Activated naive CD8-positive, alpha-beta T cell treated with anti-CD3 and anti-CD28 coated beads for 36 hours (primary cell): ENCODE results near the gene CACNA1F. TPM values are rescaled to one million over a fixed set of nuclear protein-coding genes. Genes with fewer than 3 reads are reported as not detected.

Experiments used
- DNase-seq: peaks from one replicate; pipeline ENCODE4 v3.0.0; 2021
- H3K27ac Mint-ChIP-seq: one replicate; pipeline ENCODE4 v1.8.0; 2022; ENCODE audit warnings: mild to moderate bottlenecking, moderate library complexity, mixed read lengths
- H3K27me3 Mint-ChIP-seq: one replicate; pipeline ENCODE4 v1.8.0; 2022; ENCODE audit warnings: mild to moderate bottlenecking, mixed read lengths
- H3K36me3 Mint-ChIP-seq: one replicate; pipeline ENCODE4 v1.8.0; 2021; ENCODE audit warnings: mild to moderate bottlenecking, mixed read lengths
- H3K4me1 Mint-ChIP-seq: one replicate; pipeline ENCODE4 v1.8.0; 2021; ENCODE audit warnings: mixed read lengths
- H3K4me3 Mint-ChIP-seq: one replicate; pipeline ENCODE4 v1.8.0; 2022; ENCODE audit warnings: mild to moderate bottlenecking, moderate library complexity, mixed read lengths
- H3K9me3 Mint-ChIP-seq: one replicate; pipeline ENCODE4 v1.8.0; 2022; ENCODE audit warnings: mixed read lengths
- total RNA-seq, 2 experiments: library from RNA; stranded (reverse); gene quantifications; one replicate each; pipeline ENCODE4 v1.2.3, GENCODE V29; 2021

The CACNA1F gene
- total RNA-seq, 2 experiments from 2014 or later = 0.72 to 0.85 TPM

DNA sequence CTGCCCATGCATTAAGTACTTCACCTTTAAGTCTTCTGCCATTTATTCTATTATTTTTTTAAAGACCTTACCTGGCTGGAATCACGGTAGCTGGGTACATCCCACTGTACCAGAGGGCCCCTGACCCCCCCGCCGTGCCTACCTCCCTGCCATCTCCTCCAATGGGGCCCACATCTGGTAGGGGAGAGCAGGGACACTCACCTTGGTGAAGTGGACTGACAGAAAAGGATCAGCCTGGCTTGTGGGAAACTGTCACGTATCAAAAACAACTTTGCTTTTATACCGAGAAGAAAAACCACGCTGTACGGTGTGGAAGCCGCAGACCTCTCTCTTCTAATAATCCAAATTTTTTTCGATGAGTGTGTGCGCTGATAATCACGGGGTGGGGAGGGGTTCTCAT, 31.3 kb upstream of the CACNA1F start, which contains the start of gene FOXP3:
Gene FOXP3, minus strand, starts transcription at position 251 of the 400 bp plus-strand sequence. CDS start 6,205 bp downstream, outside the sequence.
- H3K36me3 Mint-ChIP-seq = peaks cover 6% of the 10 kb centered on the region
- H3K4me1 Mint-ChIP-seq = peaks cover 47% of the 10 kb centered on the region
- peaks cover 4% of the 10 kb centered on the region for H3K27me3 Mint-ChIP-seq
- H3K9me3 Mint-ChIP-seq = no peaks in the 10 kb centered on the region
- DNase-seq = no peak
- peak within 1 kb of the TSS; percentile 79 for H3K27ac Mint-ChIP-seq
- H3K4me3 Mint-ChIP-seq = peak within 1 kb of the TSS; percentile 77

DNA sequence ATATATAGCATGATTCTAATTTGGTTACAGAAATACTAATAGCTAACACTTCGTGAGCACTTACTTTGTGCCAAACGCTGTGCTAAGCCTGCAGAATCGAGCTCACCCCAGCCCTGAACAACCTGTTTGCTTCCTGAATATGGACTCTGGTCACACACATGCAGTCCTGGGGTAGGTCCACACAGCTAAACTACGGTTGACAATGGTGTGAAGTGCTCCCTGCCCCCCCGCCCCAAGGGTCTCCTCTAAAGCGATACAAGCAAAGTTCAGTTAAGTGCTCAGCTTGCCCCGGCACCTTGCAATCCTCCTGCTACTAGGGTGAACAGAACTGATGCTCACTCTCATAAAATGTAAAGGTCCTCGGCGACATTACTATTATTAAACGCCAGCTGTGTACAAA, 30.5 kb upstream of the CACNA1F start:
- Mint-ChIP-seq H3K27ac (peak overlapping the region; percentile 79), H3K27me3 (no peaks in the 10 kb centered on the region), H3K36me3 (peaks cover 9% of the 10 kb centered on the region), H3K9me3 (no peaks in the 10 kb centered on the region), H3K4me1 (peaks cover 52% of the 10 kb centered on the region), H3K4me3 (peak overlapping the region; percentile 77)
- DNase-seq = no peak

- H3K4me1 Mint-ChIP-seq = peaks cover 50% of the 10 kb centered on the region
These were observed 29.5 kb upstream of the CACNA1F start for GRCh38 chrX:49262603-49263002.

GRCh38 chrX:49260221-49260985, 27.3 kb upstream of the CACNA1F start:
- peaks cover 14% of the 10 kb centered on the region for H3K36me3 Mint-ChIP-seq
- no peak overlapping the region for H3K4me3 Mint-ChIP-seq
- H3K9me3 Mint-ChIP-seq = no peaks in the 10 kb centered on the region
- no peak overlapping the region for H3K27ac Mint-ChIP-seq
- H3K27me3 Mint-ChIP-seq = no peaks in the 10 kb centered on the region
- DNase-seq = no peak
- peaks cover 48% of the 10 kb centered on the region for H3K4me1 Mint-ChIP-seq

More at GRCh38 chrX:49262603-49263002, 29.5 kb upstream of the CACNA1F start:
- H3K27me3 Mint-ChIP-seq = no peaks in the 10 kb centered on the region
- H3K4me3 Mint-ChIP-seq = peak overlapping the region; percentile 66
- no peak for DNase-seq
- H3K36me3 Mint-ChIP-seq = peaks cover 9% of the 10 kb centered on the region
- H3K9me3 Mint-ChIP-seq = no peaks in the 10 kb centered on the region
- peak overlapping the region; percentile 79 for H3K27ac Mint-ChIP-seq

GRCh38 chrX:49258749-49259124, 25.6 kb upstream of the CACNA1F start:
- Mint-ChIP-seq H3K36me3 (peaks cover 11% of the 10 kb centered on the region), H3K4me1 (peaks cover 32% of the 10 kb centered on the region), H3K9me3 (no peaks in the 10 kb centered on the region), H3K4me3 (no peak overlapping the region), H3K27ac (peak overlapping the region; percentile 36), H3K27me3 (no peaks in the 10 kb centered on the region)
- DNase-seq = no peak

DNA sequence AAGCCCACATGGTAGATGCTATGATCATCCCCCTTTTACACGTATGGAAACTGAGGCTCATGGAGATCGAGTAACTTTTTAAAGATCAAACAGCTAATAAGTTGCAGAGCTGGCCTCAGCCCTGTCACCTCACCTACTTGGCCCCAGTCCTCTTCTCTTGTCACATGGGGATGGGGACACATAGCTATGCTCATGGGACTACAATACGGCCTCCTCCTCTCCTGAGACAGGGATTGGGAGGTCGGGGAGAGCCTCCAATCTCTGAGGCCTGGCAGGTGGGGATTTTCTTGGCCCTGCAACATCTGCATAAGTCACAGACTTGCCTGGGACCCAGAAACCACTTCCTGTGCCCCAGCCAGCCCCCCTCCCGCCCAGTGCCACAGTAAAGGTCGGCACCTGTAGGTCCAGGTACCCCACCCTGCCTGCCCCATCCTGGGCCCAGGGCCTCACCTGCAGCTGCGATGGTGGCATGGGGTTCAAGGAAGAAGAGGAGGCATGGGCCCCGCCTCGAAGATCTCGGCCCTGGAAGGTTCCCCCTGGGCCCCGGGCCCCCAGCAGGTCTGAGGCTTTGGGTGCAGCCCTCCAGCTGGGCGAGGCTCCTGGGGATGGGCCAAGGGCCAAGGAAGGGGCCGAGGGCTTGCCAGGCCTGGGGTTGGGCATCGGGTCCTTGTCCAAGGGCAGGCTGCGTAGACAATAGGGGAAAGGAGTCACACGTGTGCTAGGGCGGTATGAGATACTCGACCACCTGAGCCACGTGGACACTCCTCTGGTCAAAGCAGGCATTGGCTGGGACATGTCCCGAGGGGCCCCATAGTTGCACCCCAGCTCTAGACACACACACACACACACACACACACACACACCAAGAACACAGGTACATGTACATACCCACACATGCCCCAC, 25.0 kb upstream of the CACNA1F start:
- Mint-ChIP-seq H3K27me3 (no peaks in the 10 kb centered on the region), H3K4me3 (peak overlapping the region; percentile 40), H3K27ac (peak overlapping the region; percentile 60), H3K36me3 (peaks cover 11% of the 10 kb centered on the region), H3K9me3 (no peaks in the 10 kb centered on the region), H3K4me1 (peaks cover 30% of the 10 kb centered on the region)
- DNase-seq = peak; percentile 29

GRCh38 chrX:49257074-49257790, 24.1 kb upstream of the CACNA1F start:
- Mint-ChIP-seq H3K36me3 (peaks cover 12% of the 10 kb centered on the region), H3K4me3 (peak overlapping the region; percentile 42), H3K27me3 (no peaks in the 10 kb centered on the region), H3K4me1 (peaks cover 24% of the 10 kb centered on the region), H3K27ac (peak overlapping the region; percentile 60), H3K9me3 (no peaks in the 10 kb centered on the region)
- DNase-seq = no peak

DNA sequence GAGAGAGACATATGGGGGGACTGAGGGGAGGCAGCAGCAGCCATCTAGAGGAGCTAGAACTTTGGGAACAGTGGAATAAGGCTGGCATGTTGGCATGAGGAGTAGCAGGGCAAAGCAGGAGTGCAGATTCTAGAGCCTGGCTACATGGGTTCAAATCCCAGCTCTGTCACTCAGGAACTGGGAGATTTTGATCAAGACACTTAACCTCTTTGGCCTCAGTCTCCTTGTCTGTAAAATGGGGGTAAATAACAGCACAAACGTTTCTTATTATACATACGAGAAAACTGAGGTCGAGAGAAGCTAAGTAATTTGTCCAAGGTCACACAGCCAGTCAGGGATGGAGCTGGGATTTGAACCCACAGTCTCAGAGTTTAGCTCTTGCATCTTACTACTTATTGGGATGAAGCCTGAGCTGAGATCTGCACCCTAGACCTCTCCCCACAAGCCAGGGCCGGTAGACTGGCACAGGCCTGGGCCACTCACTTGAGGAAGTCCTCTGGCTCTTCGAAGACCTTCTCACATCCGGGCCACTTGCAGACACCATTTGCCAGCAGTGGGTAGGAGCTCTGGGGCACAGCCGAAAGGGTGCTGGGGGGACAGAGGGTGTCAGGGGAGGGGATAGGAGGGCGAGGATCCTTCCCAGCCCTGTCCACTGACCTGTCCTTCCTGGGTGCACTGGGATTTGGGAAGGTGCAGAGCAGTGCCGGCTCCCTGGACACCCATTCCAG, 23.3 kb upstream of the CACNA1F start:
- Mint-ChIP-seq H3K4me1 (peaks cover 19% of the 10 kb centered on the region), H3K36me3 (peaks cover 15% of the 10 kb centered on the region), H3K9me3 (no peaks in the 10 kb centered on the region), H3K4me3 (no peak overlapping the region), H3K27ac (peak overlapping the region; percentile 25), H3K27me3 (no peaks in the 10 kb centered on the region)
- no peak for DNase-seq

DNA sequence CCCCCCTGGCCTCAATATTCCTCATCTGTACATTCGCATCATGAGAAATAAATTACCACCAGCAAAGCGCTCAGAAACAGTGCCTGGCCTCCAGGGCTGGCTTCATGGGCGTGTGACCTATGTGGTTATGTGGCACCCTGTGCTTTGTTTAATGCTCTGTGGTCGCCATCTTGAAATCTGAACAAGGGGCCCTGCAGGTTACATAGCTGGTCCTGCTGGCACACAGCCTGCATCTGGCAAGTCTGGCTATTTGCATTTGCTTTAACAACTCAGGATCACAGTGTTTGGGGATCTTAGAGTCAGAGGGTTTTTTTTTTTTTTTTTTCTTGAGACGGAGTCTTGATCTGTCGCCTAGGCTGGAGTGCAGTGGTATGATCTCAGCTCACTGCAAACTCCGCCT, 21.5 kb upstream of the CACNA1F start:
- H3K27ac Mint-ChIP-seq = no peak overlapping the region
- DNase-seq = no peak
- peaks cover 16% of the 10 kb centered on the region for H3K4me1 Mint-ChIP-seq
- peaks cover 14% of the 10 kb centered on the region for H3K36me3 Mint-ChIP-seq
- no peak overlapping the region for H3K4me3 Mint-ChIP-seq
- no peaks in the 10 kb centered on the region for H3K9me3 Mint-ChIP-seq
- H3K27me3 Mint-ChIP-seq = no peaks in the 10 kb centered on the region

- DNase-seq = no peak
- Mint-ChIP-seq H3K36me3 (peaks cover 12% of the 10 kb centered on the region), H3K27ac (no peak overlapping the region), H3K9me3 (no peaks in the 10 kb centered on the region), H3K4me1 (peaks cover 2% of the 10 kb centered on the region), H3K27me3 (no peaks in the 10 kb centered on the region), H3K4me3 (no peak overlapping the region)
These were observed 18.2 kb upstream of the CACNA1F start for GRCh38 chrX:49251325-49251724.

DNA sequence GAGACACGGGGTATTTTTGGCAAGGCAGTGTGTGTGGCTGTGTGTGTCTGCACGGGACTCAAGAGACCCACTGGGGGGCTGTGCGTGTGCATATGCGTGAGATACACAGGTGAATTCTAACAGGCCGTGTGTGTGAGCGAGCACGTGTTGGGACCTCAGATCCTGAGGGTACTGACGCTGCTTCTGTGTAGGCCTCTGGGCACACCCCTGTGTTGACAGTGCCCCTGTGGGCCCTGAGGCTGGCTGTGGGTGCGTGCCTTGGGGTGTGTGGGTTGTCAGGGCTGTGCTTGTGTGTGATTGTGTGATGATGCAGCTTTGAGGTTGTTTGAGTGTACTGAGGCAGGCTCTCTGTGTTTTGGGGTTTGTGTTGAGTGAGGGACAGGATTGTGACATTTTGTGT, 17.4 kb upstream of the CACNA1F start:
- peak overlapping the region; percentile 58 for H3K27ac Mint-ChIP-seq
- no peak overlapping the region for H3K4me3 Mint-ChIP-seq
- H3K36me3 Mint-ChIP-seq = peaks cover 8% of the 10 kb centered on the region
- no peaks in the 10 kb centered on the region for H3K27me3 Mint-ChIP-seq
- H3K4me1 Mint-ChIP-seq = peaks cover 2% of the 10 kb centered on the region
- DNase-seq = no peak
- H3K9me3 Mint-ChIP-seq = no peaks in the 10 kb centered on the region

DNA sequence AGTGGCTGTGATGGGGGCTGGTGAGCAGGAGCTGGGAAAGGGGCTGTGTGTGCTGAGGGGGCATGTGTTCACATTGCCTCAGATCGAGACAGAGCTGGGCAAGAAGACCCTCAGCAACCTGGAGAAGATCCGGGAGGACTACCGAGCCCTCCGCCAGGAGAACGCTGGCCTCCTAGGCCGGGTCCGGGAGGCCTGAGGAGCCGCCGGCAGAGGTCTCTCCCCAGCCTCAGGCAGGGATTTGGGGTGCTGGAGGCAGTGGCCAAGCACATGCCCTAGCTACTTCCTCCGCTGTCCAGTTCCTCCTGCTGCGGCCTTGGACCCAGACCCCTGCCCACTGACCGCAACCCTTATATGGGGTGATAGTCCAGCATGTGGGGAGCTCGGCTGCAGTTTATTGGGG, 16.9 kb upstream of the CACNA1F start:
- Mint-ChIP-seq H3K9me3 (no peaks in the 10 kb centered on the region), H3K27ac (no peak overlapping the region), H3K4me1 (peaks cover 2% of the 10 kb centered on the region), H3K4me3 (no peak overlapping the region), H3K27me3 (no peaks in the 10 kb centered on the region), H3K36me3 (peaks cover 8% of the 10 kb centered on the region)
- DNase-seq = no peak

DNA sequence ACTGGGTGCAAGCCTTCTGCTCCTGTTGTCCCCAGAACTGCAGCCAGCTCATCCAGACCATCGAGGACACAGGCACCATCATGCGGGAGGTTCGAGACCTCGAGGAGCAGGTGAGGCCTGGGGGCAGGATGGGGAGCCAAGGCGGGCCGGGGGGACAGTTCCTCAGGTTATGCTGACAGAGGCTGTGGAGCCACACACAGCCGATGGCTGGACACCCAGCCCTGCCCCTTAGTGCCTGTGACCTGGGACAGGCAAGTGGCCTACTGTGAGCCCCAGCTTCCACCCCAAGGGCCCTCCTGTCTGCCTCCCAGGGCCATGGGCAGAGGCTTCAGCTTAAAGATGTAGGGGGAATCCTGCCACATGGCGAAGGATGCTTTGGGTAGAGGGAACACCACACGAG, 16.5 kb upstream of the CACNA1F start:
- Mint-ChIP-seq H3K4me1 (peaks cover 2% of the 10 kb centered on the region), H3K9me3 (no peaks in the 10 kb centered on the region), H3K27ac (no peak overlapping the region), H3K36me3 (peaks cover 8% of the 10 kb centered on the region), H3K4me3 (no peak overlapping the region), H3K27me3 (no peaks in the 10 kb centered on the region)
- no peak for DNase-seq

DNA sequence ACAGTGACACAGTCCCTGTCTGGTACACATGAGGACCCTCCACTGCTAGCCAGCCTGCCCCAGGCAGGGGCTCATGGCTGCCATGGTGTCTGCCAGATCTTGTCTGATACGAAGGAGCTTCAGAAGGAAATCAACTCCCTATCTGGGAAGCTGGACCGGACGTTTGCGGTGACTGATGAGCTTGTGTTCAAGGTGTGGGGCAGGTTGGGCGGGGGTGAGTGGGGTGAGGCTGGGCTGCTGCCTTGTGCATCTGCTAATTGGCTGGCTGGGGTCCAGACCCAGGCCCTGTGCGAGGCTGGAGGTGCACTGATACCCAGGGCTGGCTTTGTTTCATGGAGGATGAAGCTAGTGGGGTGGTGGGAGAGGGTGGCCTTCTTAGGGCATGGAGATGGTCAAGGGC, 15.9 kb upstream of the CACNA1F start:
- H3K9me3 Mint-ChIP-seq = no peaks in the 10 kb centered on the region
- peaks cover 12% of the 10 kb centered on the region for H3K36me3 Mint-ChIP-seq
- no peak overlapping the region for H3K27ac Mint-ChIP-seq
- H3K4me3 Mint-ChIP-seq = no peak overlapping the region
- H3K27me3 Mint-ChIP-seq = no peaks in the 10 kb centered on the region
- peaks cover 2% of the 10 kb centered on the region for H3K4me1 Mint-ChIP-seq
- no peak for DNase-seq
